ENCODE results near the gene P2RY6. TPM values are rescaled to one million over a fixed set of nuclear protein-coding genes. Genes with fewer than 3 reads are reported as not detected.

P2RY6 gene
- total and polyA plus RNA-seq, 8 donors = 0.24 to 4.1 (median 0.98) TPM; not detected in 1

DNA sequence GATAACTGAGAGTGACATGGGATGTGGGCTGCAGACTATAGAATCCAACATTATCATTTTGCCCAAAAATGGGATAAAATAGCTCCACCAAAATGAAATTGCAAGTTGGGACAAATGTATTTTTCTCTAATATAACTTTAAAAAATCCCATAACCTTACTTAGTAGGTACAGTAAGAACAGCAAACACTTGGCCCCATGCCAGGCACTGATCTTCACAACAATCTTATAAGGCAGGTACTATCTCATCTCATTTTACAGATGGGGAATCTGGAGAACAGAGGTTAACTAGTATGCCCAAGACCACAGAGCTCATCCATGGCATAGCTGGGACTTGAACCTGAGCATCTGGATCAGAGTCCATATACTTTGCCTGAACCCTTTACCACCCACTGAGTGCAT is 22.5 kb downstream of the P2RY6 start:
- Histone ChIP-seq H3K4me1 (no peaks in the 10 kb centered on the region), H3K27ac (no peak overlapping the region), H3K9me3 (no peaks in the 10 kb centered on the region), H3K36me3 (no peaks in the 10 kb centered on the region), H3K27me3 (no peaks in the 10 kb centered on the region), H3K4me3 (no peak overlapping the region)
- no peak for TF ChIP-seq CTCF (IDR thresholded peaks at IDR 0.05)
- no peak for FAIRE-seq
- no peak for DNase-seq
- no peak for ATAC-seq
- intact Hi-C loops (cut with DNase I) = loop anchor here in 1 of 3 donors (5.0 to 10.0 kb wide), 2 partner anchors 43 to 100 kb away; no protein-coding TSS in a partner anchor

- no peak for FAIRE-seq
- TF ChIP-seq CTCF (IDR thresholded peaks at IDR 0.05) = peak; percentile 72 to 86 (median 80)
- DNase-seq = peak in 4 of 6 donors; percentile 30 to 87 (median 67)
- 36 to 37% methylated on average over 12 of the region's 12 CpGs for WGBS, 2 donors
- no peak overlapping the region for H3K27ac ChIP-seq
- H3K27me3 ChIP-seq = no peaks in the 10 kb centered on the region
- intact Hi-C loops (cut with DNase I) = loop anchor here in 1 of 3 donors (10.0 kb wide), 1 partner anchor 99 kb away; no protein-coding TSS in a partner anchor
- no peaks in the 10 kb centered on the region for H3K4me1 ChIP-seq
- no peaks in the 10 kb centered on the region for H3K9me3 ChIP-seq
- peak; percentile 56 to 87 (median 70) for ATAC-seq
- H3K4me3 ChIP-seq = no peak overlapping the region
- no peaks in the 10 kb centered on the region for H3K36me3 ChIP-seq
Observed at GRCh38 chr11:73295241-73295995, 23.3 kb downstream of the P2RY6 start.

GRCh38 chr11:73295996-73296318 is 23.8 kb downstream of the P2RY6 start:
- WGBS, 2 donors = 66 to 67% methylated on average over 3 of the region's 3 CpGs
- intact Hi-C loops (cut with DNase I) = loop anchor here in 1 of 3 donors (10.0 kb wide), 1 partner anchor 99 kb away; no protein-coding TSS in a partner anchor
- DNase-seq = no peak

DNA sequence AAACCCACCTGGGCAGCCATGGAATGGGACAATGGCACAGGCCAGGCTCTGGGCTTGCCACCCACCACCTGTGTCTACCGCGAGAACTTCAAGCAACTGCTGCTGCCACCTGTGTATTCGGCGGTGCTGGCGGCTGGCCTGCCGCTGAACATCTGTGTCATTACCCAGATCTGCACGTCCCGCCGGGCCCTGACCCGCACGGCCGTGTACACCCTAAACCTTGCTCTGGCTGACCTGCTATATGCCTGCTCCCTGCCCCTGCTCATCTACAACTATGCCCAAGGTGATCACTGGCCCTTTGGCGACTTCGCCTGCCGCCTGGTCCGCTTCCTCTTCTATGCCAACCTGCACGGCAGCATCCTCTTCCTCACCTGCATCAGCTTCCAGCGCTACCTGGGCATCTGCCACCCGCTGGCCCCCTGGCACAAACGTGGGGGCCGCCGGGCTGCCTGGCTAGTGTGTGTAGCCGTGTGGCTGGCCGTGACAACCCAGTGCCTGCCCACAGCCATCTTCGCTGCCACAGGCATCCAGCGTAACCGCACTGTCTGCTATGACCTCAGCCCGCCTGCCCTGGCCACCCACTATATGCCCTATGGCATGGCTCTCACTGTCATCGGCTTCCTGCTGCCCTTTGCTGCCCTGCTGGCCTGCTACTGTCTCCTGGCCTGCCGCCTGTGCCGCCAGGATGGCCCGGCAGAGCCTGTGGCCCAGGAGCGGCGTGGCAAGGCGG is 24.5 kb downstream of the P2RY6 start:
- Histone ChIP-seq H3K4me3 (no peak overlapping the region), H3K27me3 (no peaks in the 10 kb centered on the region), H3K36me3 (no peaks in the 10 kb centered on the region), H3K4me1 (no peaks in the 10 kb centered on the region), H3K27ac (no peak overlapping the region), H3K9me3 (no peaks in the 10 kb centered on the region)
- intact Hi-C loops (cut with DNase I) = loop anchor here in 1 of 3 donors (10.0 kb wide), 1 partner anchor 98 kb away; no protein-coding TSS in a partner anchor
- DNase-seq (no peak), FAIRE-seq (no peak), ATAC-seq (no peak)
- WGBS, 2 donors = 72 to 76% methylated on average over 35 of the region's 35 CpGs
- no peak for TF ChIP-seq CTCF (IDR thresholded peaks at IDR 0.05)

More at GRCh38 chr11:73295996-73296318, 23.8 kb downstream of the P2RY6 start:
- Histone ChIP-seq H3K27ac (no peak overlapping the region), H3K36me3 (no peaks in the 10 kb centered on the region), H3K4me1 (no peaks in the 10 kb centered on the region), H3K27me3 (no peaks in the 10 kb centered on the region), H3K9me3 (no peaks in the 10 kb centered on the region), H3K4me3 (no peak overlapping the region)
- FAIRE-seq (no peak), ATAC-seq (no peak)
- TF ChIP-seq CTCF (IDR thresholded peaks at IDR 0.05) = no peak

All from pancreas (tissue), 10 donors.